GM18517 (cell line): Measurements from ENCODE around the gene DCST1.

Experiments
- ATAC-seq: cut with Tn5 transposase; IDR thresholded peaks from one replicate; pipeline ENCODE4 v1.9.1; 2021; ENCODE audit warnings: mild to moderate bottlenecking, moderate library complexity; ENCODE audit not compliant: unreplicated experiment

The DCST1 gene

GRCh38 chr1:155070721-155071569 lies 37.3 kb downstream of the DCST1 start:
- no peak for ATAC-seq

- ATAC-seq = no peak
Measured at GRCh38 chr1:155071701-155072100, 38.1 kb downstream of the DCST1 start.

GRCh38 chr1:155072531-155073289 lies 39.1 kb downstream of the DCST1 start:
- no peak for ATAC-seq

GRCh38 chr1:155073377-155074242 lies 40.0 kb downstream of the DCST1 start:
- ATAC-seq = no peak

GRCh38 chr1:155075535-155075934 lies 41.9 kb downstream of the DCST1 start:
- ATAC-seq = no peak

- ATAC-seq = no peak
Measured at GRCh38 chr1:155076371-155076770, 42.7 kb downstream of the DCST1 start.

GRCh38 chr1:155077346-155077745 lies 43.7 kb downstream of the DCST1 start:
- ATAC-seq = no peak

- no peak for ATAC-seq
Measured at GRCh38 chr1:155077758-155078445, 44.3 kb downstream of the DCST1 start.

GRCh38 chr1:155078469-155079209 lies 45.0 kb downstream of the DCST1 start, which contains the start of gene EFNA3:
EFNA3 (plus strand) TSS chr1:155078837; CDS start chr1:155078942, 105 bp downstream.
- ATAC-seq = no peak

GRCh38 chr1:155079210-155079486 lies 45.5 kb downstream of the DCST1 start:
- no peak for ATAC-seq

GRCh38 chr1:155079487-155080311 lies 46.1 kb downstream of the DCST1 start:
- ATAC-seq = no peak

GRCh38 chr1:155080312-155081228 lies 46.9 kb downstream of the DCST1 start:
- ATAC-seq = no peak

GRCh38 chr1:155081472-155082300 lies 48.1 kb downstream of the DCST1 start:
- ATAC-seq = no peak

GRCh38 chr1:155082301-155083051 lies 48.9 kb downstream of the DCST1 start:
- no peak for ATAC-seq

GRCh38 chr1:155083052-155083541 lies 49.5 kb downstream of the DCST1 start:
- no peak for ATAC-seq
